Smooth muscle cell (in vitro differentiated cells): ENCODE results near the gene SCN1B. TPM values are rescaled to one million over a fixed set of nuclear protein-coding genes. Genes with fewer than 3 reads are reported as not detected.
A peak's percentile ranks its signal among the peaks of the same experiment; 100 is the strongest.

Experiments
- DNase-seq: peaks from one replicate; lab custom pipeline; 2025; ENCODE audit not compliant: unreplicated experiment; lab: John Stamatoyannopoulos, UW
- H2AFZ ChIP-seq: fragments of 200-600 bp; sonication (generic); 2 replicates; pipeline ENCODE4 v1.6.0; 2016; ENCODE audit warnings: antibody characterized with exemption, low read depth, mild to moderate bottlenecking
- H3F3A ChIP-seq: fragments of 200-600 bp; sonication (generic); 2 replicates; pipeline ENCODE4 v1.6.0; 2017; ENCODE audit warnings: antibody characterized with exemption, low read depth
- H3K27ac ChIP-seq: fragments of 200-600 bp; sonication (generic); 2 replicates; pipeline ENCODE4 v1.5.1; 2016; ENCODE audit warnings: low read depth, mild to moderate bottlenecking
- H3K27me3 ChIP-seq: fragments of 200-600 bp; sonication (generic); 2 replicates; pipeline ENCODE4 v1.6.1; 2016; ENCODE audit warnings: low read depth, mild to moderate bottlenecking
- H3K36me3 ChIP-seq: fragments of 200-600 bp; sonication (generic); 2 replicates; pipeline ENCODE4 v1.5.1; 2016; ENCODE audit warnings: low read depth
- H3K4me1 ChIP-seq: fragments of 200-600 bp; sonication (generic); 2 replicates; pipeline ENCODE4 v1.5.1; 2016; ENCODE audit warnings: low read depth
- H3K4me2 ChIP-seq: fragments of 200-600 bp; sonication (generic); 2 replicates; pipeline ENCODE4 v1.6.0; 2016; ENCODE audit warnings: mild to moderate bottlenecking
- H3K4me3 ChIP-seq: fragments of 200-600 bp; sonication (generic); 2 replicates; pipeline ENCODE4 v1.5.1; 2016; ENCODE audit warnings: mild to moderate bottlenecking
- H3K79me2 ChIP-seq: fragments of 200-600 bp; sonication (generic); 2 replicates; pipeline ENCODE4 v1.6.0; 2016; ENCODE audit warnings: low read depth, mild to moderate bottlenecking
- H3K9ac ChIP-seq: fragments of 200-600 bp; sonication (generic); 2 replicates; pipeline ENCODE4 v1.6.0; 2016; ENCODE audit warnings: low read depth
- H3K9me3 ChIP-seq: fragments of 200-600 bp; sonication (generic); replicated peaks from 2 replicates; pipeline ENCODE4 v1.5.1; 2016; ENCODE audit warnings: low read depth
- H4K20me1 ChIP-seq: fragments of 200-600 bp; sonication (generic); 2 replicates; pipeline ENCODE4 v1.6.0; 2016; ENCODE audit warnings: low read depth
- WGBS: methylation state at CpG from one replicate; pipeline ENCODE4 v1.1.7; 2016; ENCODE audit warnings: low lambda C conversion rate; 5-methylcytosine and 5-hydroxymethylcytosine counted together
- polyA plus RNA-seq: library from polyadenylated mRNA; unstranded; fragments of >200 nt; fragmentation: Nextera tagmentation; extraction: Ambion mirVana; gene quantifications from 2 replicates; pipeline ENCODE4 v1.2.1, GENCODE V29; 2016
- total RNA-seq: library from RNA; depleted of rRNA; stranded (reverse); fragments of >200 nt; gene quantifications from 2 replicates; pipeline ENCODE4 v1.2.3, GENCODE V29; 2014
- TF ChIP-seq, protein P1 (sequence below): fragments of 200-600 bp; sonication (generic); IDR thresholded peaks from 2 replicates; pipeline ENCODE4 v1.5.1; 2017; ENCODE audit warnings: borderline replicate concordance, mild to moderate bottlenecking, antibody characterized with exemption; ENCODE audit not compliant: insufficient read depth, poor library complexity, severe bottlenecking

Gene SCN1B
- total and polyA plus RNA-seq, 2 experiments from 2014 or later = 0.99 to 2.2 TPM

DNA sequence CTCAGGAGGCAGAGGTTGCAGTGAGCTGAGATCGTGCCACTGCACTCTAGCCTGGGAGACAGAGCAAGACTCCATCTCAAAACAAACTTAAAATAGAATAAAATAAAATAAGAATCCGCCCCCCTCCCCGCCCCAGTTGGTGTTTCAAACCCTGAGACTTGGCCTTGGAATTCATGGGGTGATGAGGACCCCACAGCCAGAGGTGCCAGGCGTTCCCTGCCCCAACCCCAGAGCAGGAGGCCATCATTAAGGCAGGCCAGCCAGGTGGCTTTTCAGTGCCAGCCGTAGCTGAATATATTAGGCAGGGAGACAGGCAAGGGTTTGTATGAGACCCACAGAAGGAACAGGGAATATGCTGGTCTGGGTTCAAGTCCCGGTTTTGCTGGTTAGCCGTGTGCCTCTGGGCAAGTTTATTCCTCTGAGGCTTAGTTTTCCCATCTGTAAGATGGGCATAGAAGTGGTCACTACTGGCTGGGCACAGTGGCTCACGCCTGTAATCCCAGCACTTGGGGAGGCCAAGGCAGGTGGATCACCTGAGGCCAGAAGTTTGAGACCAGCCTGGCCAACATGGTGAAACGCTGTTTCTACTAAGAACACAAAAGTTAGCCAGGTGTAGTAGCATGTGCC, 23.5 kb downstream of the SCN1B start:
- Histone ChIP-seq H3F3A (no peaks in the 10 kb centered on the region), H3K27me3 (peaks cover 7% of the 10 kb centered on the region), H3K4me2 (no peak overlapping the region), H3K79me2 (no peaks in the 10 kb centered on the region), H3K9ac (no peak overlapping the region), H3K36me3 (no peaks in the 10 kb centered on the region), H3K27ac (no peak overlapping the region), H2AFZ (no peak overlapping the region), H4K20me1 (no peaks in the 10 kb centered on the region), H3K4me3 (no peak overlapping the region), H3K4me1 (no peaks in the 10 kb centered on the region), H3K9me3 (no peaks in the 10 kb centered on the region)
- DNase-seq = no peak
- TF ChIP-seq, protein P1, sequence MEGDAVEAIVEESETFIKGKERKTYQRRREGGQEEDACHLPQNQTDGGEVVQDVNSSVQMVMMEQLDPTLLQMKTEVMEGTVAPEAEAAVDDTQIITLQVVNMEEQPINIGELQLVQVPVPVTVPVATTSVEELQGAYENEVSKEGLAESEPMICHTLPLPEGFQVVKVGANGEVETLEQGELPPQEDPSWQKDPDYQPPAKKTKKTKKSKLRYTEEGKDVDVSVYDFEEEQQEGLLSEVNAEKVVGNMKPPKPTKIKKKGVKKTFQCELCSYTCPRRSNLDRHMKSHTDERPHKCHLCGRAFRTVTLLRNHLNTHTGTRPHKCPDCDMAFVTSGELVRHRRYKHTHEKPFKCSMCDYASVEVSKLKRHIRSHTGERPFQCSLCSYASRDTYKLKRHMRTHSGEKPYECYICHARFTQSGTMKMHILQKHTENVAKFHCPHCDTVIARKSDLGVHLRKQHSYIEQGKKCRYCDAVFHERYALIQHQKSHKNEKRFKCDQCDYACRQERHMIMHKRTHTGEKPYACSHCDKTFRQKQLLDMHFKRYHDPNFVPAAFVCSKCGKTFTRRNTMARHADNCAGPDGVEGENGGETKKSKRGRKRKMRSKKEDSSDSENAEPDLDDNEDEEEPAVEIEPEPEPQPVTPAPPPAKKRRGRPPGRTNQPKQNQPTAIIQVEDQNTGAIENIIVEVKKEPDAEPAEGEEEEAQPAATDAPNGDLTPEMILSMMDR = no peak
- 96% methylated on average over 9 of the region's 9 CpGs for WGBS

GRCh38 chr19:35054626-35055025, 24.4 kb downstream of the SCN1B start:
- Histone ChIP-seq H3K27me3 (peaks cover 7% of the 10 kb centered on the region), H3K4me1 (no peaks in the 10 kb centered on the region), H2AFZ (no peak overlapping the region), H3K27ac (no peak overlapping the region), H3K4me2 (no peak overlapping the region), H3K9ac (no peak overlapping the region), H3K4me3 (no peak overlapping the region), H3K36me3 (no peaks in the 10 kb centered on the region), H3F3A (no peaks in the 10 kb centered on the region), H4K20me1 (no peaks in the 10 kb centered on the region), H3K79me2 (no peaks in the 10 kb centered on the region), H3K9me3 (no peaks in the 10 kb centered on the region)
- TF ChIP-seq, protein P1 = no peak
- no peak for DNase-seq
- 92% methylated on average over 9 of the region's 9 CpGs for WGBS

DNA sequence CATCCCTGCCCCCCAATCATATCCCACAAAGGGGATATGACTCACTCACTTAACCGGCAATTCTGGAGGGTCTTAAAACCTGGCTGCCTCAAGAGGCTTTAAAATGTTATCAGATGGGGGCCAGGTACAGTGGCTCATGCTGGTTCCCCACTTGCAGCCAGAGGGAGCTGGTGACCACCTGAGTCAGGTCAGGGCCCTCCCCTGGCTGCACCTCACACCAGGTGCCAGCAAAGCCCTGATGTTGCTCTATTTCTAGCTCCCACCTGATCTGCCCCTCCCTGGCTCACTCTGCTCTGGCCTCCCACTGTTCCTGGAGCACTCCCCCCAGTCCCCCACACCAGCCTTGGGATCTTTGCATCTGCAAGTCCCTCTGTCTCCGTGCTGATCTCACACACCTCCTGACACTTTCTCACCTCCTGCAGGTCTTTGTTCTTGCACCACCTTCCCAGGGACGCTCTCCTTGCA, 25.5 kb downstream of the SCN1B start:
- Histone ChIP-seq H3K4me1 (no peaks in the 10 kb centered on the region), H2AFZ (no peak overlapping the region), H3K9ac (no peak overlapping the region), H4K20me1 (no peaks in the 10 kb centered on the region), H3F3A (no peaks in the 10 kb centered on the region), H3K9me3 (no peaks in the 10 kb centered on the region), H3K4me3 (no peak overlapping the region), H3K36me3 (no peaks in the 10 kb centered on the region), H3K27ac (no peak overlapping the region), H3K4me2 (no peak overlapping the region), H3K79me2 (no peaks in the 10 kb centered on the region), H3K27me3 (peaks cover 7% of the 10 kb centered on the region)
- TF ChIP-seq, protein P1 = peak; percentile 17
- no peak for DNase-seq
- 10% methylated on average over 3 of the region's 3 CpGs for WGBS

- H3K4me2 ChIP-seq = no peak overlapping the region
- no peaks in the 10 kb centered on the region for H4K20me1 ChIP-seq
- H3K9ac ChIP-seq = no peak overlapping the region
- H3K27ac ChIP-seq = no peak overlapping the region
- H3K36me3 ChIP-seq = no peaks in the 10 kb centered on the region
- no peak overlapping the region for H2AFZ ChIP-seq
- 78% methylated on average over 6 of the region's 6 CpGs for WGBS
- no peaks in the 10 kb centered on the region for H3K9me3 ChIP-seq
- peaks cover 7% of the 10 kb centered on the region for H3K27me3 ChIP-seq
- H3K4me1 ChIP-seq = no peaks in the 10 kb centered on the region
- TF ChIP-seq, protein P1 = no peak
- H3K79me2 ChIP-seq = no peaks in the 10 kb centered on the region
- DNase-seq = no peak
- H3K4me3 ChIP-seq = no peak overlapping the region
- H3F3A ChIP-seq = no peaks in the 10 kb centered on the region
Observed at GRCh38 chr19:35056513-35057063, 26.3 kb downstream of the SCN1B start.
